Activated CD8-positive, alpha-beta memory T cell treated with anti-CD3 and anti-CD28 coated beads for 4 hours (primary cell): Measurements from ENCODE around the gene UPK3A.

Source experiments
- DNase-seq, 2 donors: peaks; one replicate each; pipeline ENCODE4 v3.0.0-alpha.2; 2020; ENCODE audit warnings: low read depth in 2 of 2

Gene UPK3A

DNA sequence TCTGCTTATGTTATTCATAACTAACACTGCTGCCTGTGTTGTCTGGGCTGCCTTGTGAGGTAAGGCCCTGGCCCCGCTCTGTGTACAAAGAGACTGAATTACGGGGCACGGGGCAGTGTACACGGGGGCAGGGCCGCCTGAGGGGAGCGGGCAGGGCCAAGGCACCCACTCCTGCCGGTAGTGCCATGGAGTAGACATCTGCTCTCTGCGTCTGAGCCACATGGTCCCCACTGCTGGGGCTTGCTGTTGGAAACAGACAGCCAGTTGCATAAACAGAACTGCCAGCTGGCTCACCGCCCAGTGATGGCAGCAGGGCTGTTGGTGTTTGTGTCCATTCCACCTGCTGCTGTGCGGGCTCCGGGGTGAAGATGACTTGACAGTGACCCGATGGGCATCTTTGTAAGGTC, 44.8 kb downstream of the UPK3A start:
- no peak for DNase-seq

DNA sequence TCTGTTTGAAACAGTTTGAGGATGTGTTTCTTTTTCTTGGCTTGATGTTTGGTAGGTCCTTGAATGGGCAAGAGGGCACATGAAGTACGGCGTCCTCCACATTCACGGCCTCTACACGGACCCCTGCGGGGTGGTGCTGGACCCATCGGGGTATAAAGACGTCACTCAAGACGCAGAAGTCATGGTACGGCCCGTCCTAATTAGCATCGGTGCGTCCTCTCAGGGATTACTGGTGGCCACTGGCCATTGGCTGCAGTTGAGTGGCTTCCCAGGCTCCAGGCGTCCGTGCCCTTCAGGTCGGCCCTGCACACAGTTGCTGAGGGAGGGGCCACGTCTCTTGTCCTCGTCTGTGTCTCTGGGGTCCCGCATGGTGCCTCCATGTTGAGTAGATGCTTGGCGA, 45.8 kb downstream of the UPK3A start:
- DNase-seq: no peak

DNA sequence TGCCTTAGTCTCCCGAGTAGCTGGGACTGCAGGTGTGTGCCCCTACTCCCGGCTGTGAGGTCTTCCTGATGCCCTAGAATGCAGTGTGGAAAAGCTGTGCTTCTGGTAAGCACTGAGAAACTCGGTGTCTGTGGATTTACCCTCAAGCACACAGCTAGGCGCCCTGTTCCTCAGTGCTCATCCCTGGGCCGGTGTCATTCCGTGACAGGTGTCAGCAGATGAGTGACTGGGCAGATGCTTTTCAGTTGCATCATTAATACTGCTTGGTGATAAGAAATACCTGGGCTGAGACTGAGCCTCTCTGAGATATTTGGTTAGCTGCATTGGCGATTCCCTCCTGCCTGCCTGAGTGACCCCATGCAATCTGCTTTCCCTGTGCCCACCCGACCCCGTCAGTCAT, 46.7 kb downstream of the UPK3A start:
- no peak for DNase-seq

DNA sequence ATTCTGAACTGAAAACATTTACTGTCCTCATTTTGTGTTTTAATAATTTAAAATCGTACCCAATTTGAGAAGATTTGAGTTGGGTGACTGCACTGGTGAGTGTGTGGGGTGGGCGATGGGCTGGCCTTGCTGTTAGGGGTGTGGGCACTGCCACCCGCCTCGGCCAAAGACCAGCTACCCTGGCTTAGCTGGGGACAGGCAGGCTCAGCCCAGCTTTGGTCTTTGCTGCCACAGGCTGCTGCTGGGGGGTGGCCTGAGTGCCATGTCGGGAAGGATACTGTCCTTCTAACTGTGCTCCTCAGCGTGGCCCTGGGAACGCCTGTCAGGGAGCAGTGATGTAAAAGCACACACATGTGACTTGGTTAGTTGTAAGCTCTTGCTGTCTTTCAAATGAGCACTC, 47.3 kb downstream of the UPK3A start:
- DNase-seq: no peak

DNA sequence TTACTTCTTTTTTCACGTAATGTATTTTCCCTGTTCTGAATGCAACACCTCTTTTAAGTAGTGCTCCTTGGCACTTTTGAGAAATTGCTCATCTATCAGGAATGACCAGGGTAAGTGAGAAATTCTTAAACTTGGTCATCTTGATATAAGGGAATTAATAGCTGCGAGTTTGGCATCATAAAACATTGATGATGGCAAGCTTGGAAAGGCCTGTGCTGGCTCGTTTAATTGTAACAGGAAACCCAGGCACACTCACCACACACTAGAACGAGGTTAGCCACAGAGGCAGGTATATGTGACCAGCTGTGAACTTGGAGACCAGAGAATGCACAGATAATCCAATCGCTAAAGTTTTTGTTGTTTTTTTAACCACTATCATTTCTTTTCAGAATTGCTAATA, 49.3 kb downstream of the UPK3A start:
- DNase-seq: no peak

DNA sequence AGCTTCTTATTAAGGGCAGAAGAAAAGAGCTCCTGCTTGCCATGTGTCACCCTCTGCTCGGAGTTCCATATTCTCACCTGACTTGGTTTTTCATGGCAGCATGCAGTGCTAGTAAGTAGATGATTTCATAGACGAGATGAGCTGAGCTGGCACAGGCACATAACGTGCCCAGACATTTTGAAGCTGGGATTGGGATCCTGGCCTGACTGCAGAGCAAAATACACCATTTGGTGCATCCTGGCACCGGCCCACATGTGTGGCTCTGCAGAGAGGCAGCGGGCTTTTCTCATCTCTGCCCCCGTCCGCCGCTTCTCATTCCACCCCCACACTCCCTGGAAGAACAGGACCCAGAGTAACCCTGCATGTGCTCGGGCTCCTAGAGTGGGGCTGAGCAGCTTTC, 49.8 kb downstream of the UPK3A start:
- DNase-seq: no peak

DNA sequence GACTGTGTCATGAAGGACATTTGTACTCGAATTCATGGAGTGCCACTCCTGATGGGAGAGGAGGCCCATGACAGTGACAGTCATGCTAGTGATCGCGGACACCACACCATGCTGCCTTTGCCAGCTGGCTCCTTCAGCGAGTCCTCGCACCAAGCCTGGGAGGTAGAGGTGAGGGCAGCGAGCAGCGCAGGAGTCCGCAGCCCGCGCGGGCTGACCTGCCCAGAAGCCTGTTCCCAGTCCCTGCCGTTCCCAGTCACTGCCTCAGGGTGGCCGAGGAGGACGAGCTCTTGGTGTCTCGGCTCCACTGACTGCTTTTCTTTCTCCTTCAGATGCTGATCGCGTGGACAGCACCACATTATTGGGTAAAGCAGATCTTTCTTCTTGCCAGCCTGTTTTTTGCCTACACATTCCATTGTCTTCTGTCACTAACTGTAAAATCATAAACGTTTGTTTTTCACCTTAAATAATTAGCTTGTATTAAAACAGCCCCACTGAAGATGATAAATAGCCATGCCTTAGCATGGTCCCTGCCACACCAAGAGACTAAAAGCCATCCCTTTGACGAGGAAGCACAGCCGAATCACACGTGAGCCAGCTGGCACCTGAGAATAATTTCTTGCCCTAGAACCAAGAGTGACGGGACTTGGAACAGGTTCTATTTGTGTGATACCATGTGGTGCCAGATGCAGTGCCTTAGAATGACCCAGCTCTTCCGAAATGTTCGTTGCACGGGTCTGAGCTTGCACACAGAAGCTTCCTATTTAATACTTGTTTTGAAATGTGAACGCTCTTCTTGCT, 50.5 kb downstream of the UPK3A start:
- DNase-seq: no peak

DNA sequence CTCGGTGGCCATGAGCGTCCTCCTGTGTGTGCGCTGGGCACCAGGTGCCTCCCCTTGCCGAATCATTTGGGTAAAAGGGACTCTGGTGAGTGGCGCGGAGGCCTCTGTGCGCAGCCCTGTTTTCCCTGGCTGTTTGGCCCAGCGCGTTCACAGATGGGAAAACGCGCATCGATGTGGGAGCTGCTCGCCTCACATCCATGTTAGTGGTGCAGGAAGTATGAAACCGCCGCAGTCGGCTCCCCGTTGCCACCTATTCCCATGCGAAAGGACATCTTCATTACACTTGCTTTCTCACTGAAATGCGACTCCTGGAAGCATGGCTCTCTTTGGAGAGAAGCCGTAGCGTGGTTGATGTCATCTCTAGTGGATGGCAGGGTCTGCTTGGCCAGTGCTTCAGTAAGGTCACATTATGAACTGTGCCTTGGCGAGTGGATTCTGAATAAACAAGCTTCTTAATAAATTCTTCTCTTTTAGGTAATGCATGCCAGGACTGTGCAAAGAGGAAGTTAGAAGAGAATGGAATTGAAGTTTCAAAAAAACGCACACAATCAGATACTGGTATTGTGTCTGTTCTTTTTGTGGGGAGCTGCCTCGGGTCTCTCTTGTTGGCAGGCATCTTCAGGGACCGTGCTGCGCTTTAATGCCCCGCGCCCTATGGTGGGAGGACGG, 51.2 kb downstream of the UPK3A start:
- DNase-seq: no peak

DNA sequence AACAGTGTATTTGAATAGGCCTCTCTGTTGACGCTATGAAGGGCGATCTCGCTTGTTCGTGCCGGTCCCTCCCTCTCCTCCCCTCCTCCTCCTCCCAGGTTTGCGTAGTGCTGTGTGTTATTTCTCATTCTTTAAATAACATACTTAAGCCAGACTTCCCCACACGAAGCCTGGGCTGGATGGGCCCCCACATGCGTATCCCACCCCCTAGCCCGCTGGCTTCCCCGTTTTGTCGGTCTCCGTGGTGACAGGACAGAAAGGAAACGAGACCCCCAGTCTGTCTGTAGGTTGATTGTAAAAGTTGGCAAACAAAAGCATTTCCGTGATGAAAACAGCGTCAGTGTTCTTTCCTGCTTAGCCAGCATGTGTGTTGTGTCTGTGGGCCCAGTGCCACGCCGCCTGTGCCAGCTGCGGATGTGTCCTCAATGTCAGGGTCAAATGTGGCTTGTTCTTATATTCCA, 52.3 kb downstream of the UPK3A start:
- DNase-seq: no peak

DNA sequence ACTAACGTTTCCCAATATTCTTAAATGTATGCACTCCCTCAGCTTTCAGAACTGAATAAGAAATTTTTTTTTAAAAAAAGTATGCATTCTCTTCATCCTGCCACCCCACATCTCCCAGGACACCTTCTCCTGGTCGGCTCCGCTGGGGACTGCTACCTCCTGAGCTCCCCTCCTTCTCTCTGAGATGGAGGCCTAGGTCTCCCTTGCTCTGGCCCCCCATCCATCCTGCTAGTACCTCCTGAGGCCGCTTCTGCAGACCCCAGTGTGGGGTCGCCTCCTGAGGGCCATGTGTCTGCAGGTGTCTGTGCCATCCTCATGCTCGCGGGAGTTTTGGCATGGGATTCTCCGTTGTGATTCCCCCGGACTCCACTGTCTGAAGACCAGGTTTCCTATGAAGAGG, 52.8 kb downstream of the UPK3A start:
- DNase-seq: no peak

DNA sequence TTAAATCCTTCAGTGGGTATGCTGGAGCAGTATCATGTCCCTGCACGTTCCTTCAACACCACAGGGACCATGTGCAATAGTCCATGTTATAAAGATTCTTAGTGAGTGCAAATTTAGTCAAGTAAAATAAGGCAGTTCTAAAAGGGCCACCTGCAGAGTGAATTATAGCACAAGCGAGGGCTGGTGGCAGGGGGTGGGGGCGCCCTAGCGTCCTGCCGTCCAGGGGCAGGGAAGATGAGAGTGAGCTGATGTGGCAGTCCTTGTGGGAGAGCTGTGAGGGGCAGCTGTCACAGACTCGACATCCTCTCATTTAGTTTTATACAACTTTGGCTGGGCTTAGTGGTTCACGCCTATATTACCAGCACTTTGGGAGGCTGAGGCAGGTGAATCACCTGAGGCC, 54.0 kb downstream of the UPK3A start:
- no peak for DNase-seq

DNA sequence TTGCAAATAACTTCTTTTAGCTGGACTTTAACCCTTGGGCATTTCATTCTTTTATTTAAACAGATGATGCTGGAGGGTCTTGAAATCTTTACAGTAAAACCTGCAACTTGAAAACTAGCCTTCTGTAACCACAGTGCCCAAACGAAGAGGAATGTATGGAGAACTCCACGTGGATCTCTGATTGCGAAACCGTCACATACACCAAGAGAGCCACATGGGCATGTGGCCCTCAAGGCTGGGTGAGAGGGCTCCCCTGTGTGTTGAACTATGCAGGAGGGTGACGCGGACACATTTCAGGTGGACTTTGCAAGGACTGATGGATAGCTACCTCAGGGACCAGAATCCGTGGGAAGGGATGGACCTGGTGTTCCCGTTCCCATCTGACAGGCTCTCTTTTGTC, 55.6 kb downstream of the UPK3A start:
- no peak for DNase-seq

DNA sequence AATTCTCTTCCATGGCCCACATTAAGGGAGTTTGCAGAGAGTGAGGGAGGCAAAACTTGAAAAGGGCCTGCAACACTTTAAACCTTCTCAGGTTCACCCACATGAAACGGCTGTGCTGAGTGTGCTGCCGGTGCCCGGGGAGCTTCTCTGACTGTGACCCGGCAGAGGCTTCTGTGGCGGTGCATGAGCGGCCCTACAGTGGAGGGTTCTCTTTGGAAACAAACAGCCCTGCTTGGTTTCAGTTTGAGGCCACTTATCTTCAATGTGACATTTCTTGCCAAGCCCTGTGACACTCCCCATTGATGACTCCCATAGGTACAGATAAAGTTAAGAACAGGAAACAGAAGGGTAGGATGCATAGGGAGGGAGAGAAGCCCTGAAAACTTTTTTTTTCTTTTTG, 56.7 kb downstream of the UPK3A start:
- DNase-seq: no peak

DNA sequence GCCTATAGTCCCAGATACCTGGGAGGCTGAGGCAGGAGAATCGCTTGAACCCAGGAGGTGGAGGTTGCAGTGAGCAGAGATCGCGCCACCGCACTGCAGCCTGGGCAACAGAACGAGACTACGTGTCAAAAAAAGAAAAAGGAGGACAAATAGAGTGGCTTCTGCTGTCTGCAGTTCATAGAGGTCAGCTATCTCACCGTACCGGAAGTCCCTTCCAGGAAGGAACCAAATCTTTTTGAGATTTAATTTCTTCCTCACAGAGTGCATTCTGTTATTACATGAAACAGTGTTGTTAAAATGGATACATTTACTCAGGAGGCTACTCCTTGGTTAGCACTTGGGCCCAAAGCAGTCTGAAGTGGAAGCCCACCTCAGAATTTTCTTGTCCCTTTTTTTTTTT, 58.4 kb downstream of the UPK3A start:
- no peak for DNase-seq

DNA sequence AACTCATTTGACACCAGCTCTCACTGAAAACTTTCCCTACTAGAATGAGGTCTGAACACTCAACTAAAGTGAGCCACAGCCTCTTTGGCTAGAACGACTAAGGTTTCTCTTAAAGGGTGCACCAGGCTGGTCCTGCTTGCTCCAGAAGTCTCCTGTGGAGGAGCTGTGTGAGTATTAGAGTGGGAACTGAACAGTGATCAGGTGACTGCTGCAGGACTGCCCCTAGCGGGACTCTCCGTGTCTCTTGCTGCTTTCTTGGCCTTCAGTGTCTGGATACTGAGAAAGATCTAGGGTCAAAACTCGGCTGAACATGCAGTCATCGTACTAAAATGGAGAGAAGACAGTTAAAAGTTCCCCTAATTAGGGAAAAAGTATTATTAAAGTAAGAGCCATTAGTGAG, 59.6 kb downstream of the UPK3A start:
- no peak for DNase-seq
